ENCODE data around the gene FYTTD1. TPM values are rescaled to one million over a fixed set of nuclear protein-coding genes. Genes with fewer than 3 reads are reported as not detected.

Gene FYTTD1
- total and polyA plus RNA-seq, 2 of the 4 experiments (the other 2 are of a cell fraction), result 20.4 to 50.2 TPM

DNA sequence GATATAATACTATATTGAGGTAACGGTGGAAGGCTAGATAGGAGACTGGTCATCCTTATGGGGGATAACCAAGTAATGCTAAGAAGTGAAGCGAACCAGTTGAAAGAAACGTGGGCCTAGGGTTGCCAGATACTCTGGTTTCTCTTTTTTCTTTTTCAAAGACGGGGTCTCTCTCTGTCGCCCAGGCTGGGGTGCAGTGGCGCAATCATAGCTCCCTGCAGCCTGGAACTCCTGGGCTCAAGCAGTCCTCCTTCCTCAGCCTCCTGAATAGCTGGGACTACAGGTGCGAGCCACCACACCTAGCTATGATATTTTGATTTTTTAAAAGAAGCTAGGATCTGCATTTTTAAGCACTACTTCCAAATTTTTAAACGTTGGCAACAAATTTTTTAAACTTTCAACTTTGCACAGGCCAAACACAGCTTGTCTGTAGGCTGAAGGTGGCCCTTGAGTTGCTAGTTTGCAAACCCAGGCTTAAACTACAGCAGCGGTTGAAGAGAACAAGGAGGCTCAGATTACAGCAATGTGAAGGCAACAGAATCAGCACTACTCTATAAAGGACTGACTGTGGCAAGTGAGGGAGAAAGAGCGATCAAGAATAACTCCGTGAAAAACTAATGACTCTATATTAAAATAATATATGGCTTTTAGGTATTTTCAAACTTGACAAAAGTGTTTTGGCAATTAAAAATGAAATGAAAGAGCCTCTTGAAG, 11.8 kb upstream of the FYTTD1 start:
- H3K27ac ChIP-seq (ENCODE audit: insufficient read depth, low read length), result no peak overlapping the region
- H4K5ac ChIP-seq (ENCODE audit: low read depth, low read length), result no peak overlapping the region
- DNase-seq, result no peak
- in situ Hi-C loops (cut with MboI; ENCODE audit: low sequenced_read_pairs), result no loop called here
- H3K27me3 ChIP-seq (ENCODE audit: control insufficient read depth, insufficient read depth, low read length), result no peaks in the 10 kb centered on the region
- H4K91ac ChIP-seq (ENCODE audit: insufficient read depth, low read depth, low read length), result no peak overlapping the region
- no peak overlapping the region for H2AK5ac ChIP-seq (ENCODE audit: low read depth, low read length)
- BruUV-seq (replicated peaks), result no TSS peak
- dilution Hi-C loops (cut with HindIII; ENCODE audit: low sequenced_read_pairs, unreplicated experiment), result no loop called here
- no peak overlapping the region for H3K14ac ChIP-seq (replicated peaks; ENCODE audit: low read depth, low read length)
- H3K4ac ChIP-seq (ENCODE audit: low read depth, low read length), result no peak overlapping the region
- intact Hi-C loops (cut with micrococcal nuclease), result loop anchor here (1.0 to 2.0 kb wide), 2 partner anchors 11 to 25 kb away; partner anchors contain the start of gene FYTTD1
- H2AFZ ChIP-seq (replicated peaks; ENCODE audit: low read length, poor library complexity), result no peak overlapping the region
- H3K9me3 ChIP-seq (ENCODE audit: control insufficient read depth, insufficient read depth, low read length), result no peaks in the 10 kb centered on the region
- no peaks in the 10 kb centered on the region; the same call in 1 of the 2 replicates for H3K9me1 ChIP-seq (ENCODE audit: insufficient read depth, low read length)
- no peak overlapping the region for H3K23ac ChIP-seq (ENCODE audit: low read depth, low read length)
- H2BK120ac ChIP-seq (ENCODE audit: low read depth, low read length), result no peak overlapping the region
- 14% methylated on average over 1 of the region's 11 CpGs; no CpG with 5 or more reads in 1 of the 2 experiments for whole genome bisulfite sequencing, 2 experiments (ENCODE audit: extremely low coverage in 2 of 2, insufficient read length in 1 of 2)
- H3K56ac ChIP-seq (ENCODE audit: extremely low read depth, insufficient read depth, low read length), result no peak overlapping the region
- H2BK5ac ChIP-seq (ENCODE audit: low read depth, low read length, poor library complexity, severe bottlenecking), result no peak overlapping the region
- H3K79me1 ChIP-seq (ENCODE audit: low read depth in 1 of 2, low read length in 2 of 2), result peaks cover 15 to 37% of the 10 kb centered on the region in 2 experiments
- POLR2A ChIA-PET (ENCODE audit: unreplicated experiment), result no interaction called here
- H3K18ac ChIP-seq (ENCODE audit: low read depth, low read length), result no peak overlapping the region
- H4K8ac ChIP-seq (ENCODE audit: low read depth in 2 of 2, low read length in 2 of 2), result peak overlapping the region in 1 of 2 experiments; percentile 84; a peak in 1 of 4 replicates
- H4K20me1 ChIP-seq (ENCODE audit: insufficient read depth, low read length), result peaks cover 8% of the 10 kb centered on the region; the same call in 1 of the 2 replicates
- peaks cover 1% of the 10 kb centered on the region; the same call in 1 of the 2 replicates for H3K4me1 ChIP-seq (ENCODE audit: control insufficient read depth, insufficient read depth, low read length)
- no peak overlapping the region for H2AK9ac ChIP-seq (replicated peaks; ENCODE audit: low read depth, low read length, poor library complexity)
- CTCF ChIA-PET, result no interaction called here
- no peaks in the 10 kb centered on the region for H3K36me3 ChIP-seq (ENCODE audit: control insufficient read depth, insufficient read depth, low read length)
- no peak overlapping the region for H3K4me3 ChIP-seq (ENCODE audit: insufficient read depth, low read depth, low read length)
- H3K9ac ChIP-seq (ENCODE audit: low read depth, low read length), result no peak overlapping the region; the same call in 1 of the 2 replicates
- ATAC-seq (ENCODE audit: low read depth), result no peak
- H2BK15ac ChIP-seq (ENCODE audit: low read depth, low read length), result no peak overlapping the region
- peak overlapping the region; percentile 88; the same call in 1 of the 2 replicates for H3K4me2 ChIP-seq (ENCODE audit: low read depth, low read length)
- H2BK20ac ChIP-seq (ENCODE audit: low read depth, low read length), result no peak overlapping the region
- no peak for TF ChIP-seq MAFK (IDR thresholded peaks at IDR 0.05; ENCODE audit: low read depth, low read length)
- no peak for TF ChIP-seq RCOR1 (IDR thresholded peaks at IDR 0.05; ENCODE audit: insufficient replicate concordance, low read length)
- TF ChIP-seq NFE2L2 (IDR thresholded peaks at IDR 0.05; ENCODE audit: low read depth, low read length), result no peak
- TF ChIP-seq CEBPB (IDR thresholded peaks at IDR 0.05; ENCODE audit: low read depth, low read length), result no peak
- TF ChIP-seq, protein P1, sequence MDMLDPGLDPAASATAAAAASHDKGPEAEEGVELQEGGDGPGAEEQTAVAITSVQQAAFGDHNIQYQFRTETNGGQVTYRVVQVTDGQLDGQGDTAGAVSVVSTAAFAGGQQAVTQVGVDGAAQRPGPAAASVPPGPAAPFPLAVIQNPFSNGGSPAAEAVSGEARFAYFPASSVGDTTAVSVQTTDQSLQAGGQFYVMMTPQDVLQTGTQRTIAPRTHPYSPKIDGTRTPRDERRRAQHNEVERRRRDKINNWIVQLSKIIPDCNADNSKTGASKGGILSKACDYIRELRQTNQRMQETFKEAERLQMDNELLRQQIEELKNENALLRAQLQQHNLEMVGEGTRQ (IDR thresholded peaks at IDR 0.05; ENCODE audit: low read depth, low read length), result no peak
- no peak for TF ChIP-seq BHLHE40 (IDR thresholded peaks at IDR 0.05; ENCODE audit: low read depth, low read length)
- TF ChIP-seq CHD1 (IDR thresholded peaks at IDR 0.05; ENCODE audit: low read depth, low read length), result no peak
- no peak for TF ChIP-seq FOS (IDR thresholded peaks at IDR 0.05; ENCODE audit: low read depth, low read length)
- TF ChIP-seq, protein P2, sequence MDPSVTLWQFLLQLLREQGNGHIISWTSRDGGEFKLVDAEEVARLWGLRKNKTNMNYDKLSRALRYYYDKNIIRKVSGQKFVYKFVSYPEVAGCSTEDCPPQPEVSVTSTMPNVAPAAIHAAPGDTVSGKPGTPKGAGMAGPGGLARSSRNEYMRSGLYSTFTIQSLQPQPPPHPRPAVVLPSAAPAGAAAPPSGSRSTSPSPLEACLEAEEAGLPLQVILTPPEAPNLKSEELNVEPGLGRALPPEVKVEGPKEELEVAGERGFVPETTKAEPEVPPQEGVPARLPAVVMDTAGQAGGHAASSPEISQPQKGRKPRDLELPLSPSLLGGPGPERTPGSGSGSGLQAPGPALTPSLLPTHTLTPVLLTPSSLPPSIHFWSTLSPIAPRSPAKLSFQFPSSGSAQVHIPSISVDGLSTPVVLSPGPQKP (IDR thresholded peaks at IDR 0.05; ENCODE audit: borderline replicate concordance, low read depth, low read length), result no peak
- TF ChIP-seq POLR2A (IDR thresholded peaks at IDR 0.05; ENCODE audit: low read depth, low read length), result no peak
- no peak for TF ChIP-seq SMC3 (IDR thresholded peaks at IDR 0.05; ENCODE audit: low read depth, low read length)
- TF ChIP-seq RFX5 (IDR thresholded peaks at IDR 0.05; ENCODE audit: low read depth, low read length), result no peak
